Sigmoid colon (tissue), 3 donors: ENCODE measurements around the gene MUC5AC.

Experiments used
- POLR2A ChIP-seq, 2 donors: fragments of 450-650 bp; IDR thresholded peaks; one replicate each; pipeline ENCODE4 v1.6.1; 2016; ENCODE audit warnings: antibody characterized with exemption in 2 of 2, mild to moderate bottlenecking in 2 of 2, moderate library complexity in 2 of 2
- TF ChIP-seq, protein P1 (sequence below), 4 experiments: fragments of 450-650 bp in 3 of 4; fragments of 200-600 bp in 1 of 4; IDR thresholded peaks; one replicate each; pipeline ENCODE4 v1.5.1; 2016 to 2019; ENCODE audit warnings: antibody characterized with exemption in 4 of 4, mild to moderate bottlenecking in 3 of 4, moderate library complexity in 2 of 4

DNA sequence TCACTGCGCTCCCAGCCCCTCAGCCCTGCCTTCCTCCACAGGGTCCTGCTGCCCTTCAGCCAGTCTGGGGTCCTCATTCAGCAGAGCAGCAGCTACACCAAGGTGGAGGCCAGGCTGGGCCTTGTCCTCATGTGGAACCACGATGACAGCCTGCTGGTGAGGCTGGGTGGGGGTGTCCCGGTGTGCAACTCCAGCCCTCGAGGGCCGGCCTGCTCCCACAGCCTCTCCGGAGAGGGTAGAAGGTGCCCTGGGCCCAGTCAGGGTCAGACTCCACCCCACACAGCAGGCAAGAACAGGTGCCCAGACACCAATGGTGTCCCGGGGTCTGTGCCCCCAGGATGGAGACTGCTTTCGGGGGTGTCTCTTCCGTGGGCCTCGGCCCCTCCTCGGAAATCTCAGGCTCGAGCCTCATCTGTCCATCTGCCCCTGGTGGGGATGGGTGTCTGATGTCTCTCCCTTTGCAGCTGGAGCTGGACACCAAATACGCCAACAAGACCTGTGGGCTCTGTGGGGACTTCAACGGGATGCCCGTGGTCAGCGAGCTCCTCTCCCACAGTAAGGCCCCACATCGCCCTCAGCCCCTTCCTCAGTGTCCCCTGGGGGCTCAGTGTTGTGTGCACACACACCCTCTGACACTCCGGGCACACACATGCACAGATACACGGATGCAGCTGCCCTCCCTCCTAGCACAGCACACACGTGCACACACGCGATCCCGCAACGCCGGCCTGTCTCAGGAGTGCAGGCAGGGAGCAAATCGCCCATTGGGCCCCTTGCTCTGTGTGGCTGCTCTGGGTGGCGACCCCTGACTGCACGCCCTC, 4.9 kb downstream of the MUC5AC start:
- TF ChIP-seq, protein P1, sequence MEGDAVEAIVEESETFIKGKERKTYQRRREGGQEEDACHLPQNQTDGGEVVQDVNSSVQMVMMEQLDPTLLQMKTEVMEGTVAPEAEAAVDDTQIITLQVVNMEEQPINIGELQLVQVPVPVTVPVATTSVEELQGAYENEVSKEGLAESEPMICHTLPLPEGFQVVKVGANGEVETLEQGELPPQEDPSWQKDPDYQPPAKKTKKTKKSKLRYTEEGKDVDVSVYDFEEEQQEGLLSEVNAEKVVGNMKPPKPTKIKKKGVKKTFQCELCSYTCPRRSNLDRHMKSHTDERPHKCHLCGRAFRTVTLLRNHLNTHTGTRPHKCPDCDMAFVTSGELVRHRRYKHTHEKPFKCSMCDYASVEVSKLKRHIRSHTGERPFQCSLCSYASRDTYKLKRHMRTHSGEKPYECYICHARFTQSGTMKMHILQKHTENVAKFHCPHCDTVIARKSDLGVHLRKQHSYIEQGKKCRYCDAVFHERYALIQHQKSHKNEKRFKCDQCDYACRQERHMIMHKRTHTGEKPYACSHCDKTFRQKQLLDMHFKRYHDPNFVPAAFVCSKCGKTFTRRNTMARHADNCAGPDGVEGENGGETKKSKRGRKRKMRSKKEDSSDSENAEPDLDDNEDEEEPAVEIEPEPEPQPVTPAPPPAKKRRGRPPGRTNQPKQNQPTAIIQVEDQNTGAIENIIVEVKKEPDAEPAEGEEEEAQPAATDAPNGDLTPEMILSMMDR (IDR thresholded peaks at IDR 0.05), result no peak
- TF ChIP-seq POLR2A (IDR thresholded peaks at IDR 0.05), result no peak
